Measurements from ENCODE around the gene KRT84.

The KRT84 gene

GRCh38 chr12:52363111-52363679 lies 22.3 kb downstream of the KRT84 start:
- no peaks in the 10 kb centered on the region for H3K4me1 ChIP-seq (ENCODE audit: control insufficient read depth, insufficient read depth, low read length)
- TF ChIP-seq ZNF843 (tag by site-specific recombination; IDR thresholded peaks at IDR 0.05) (no peak), GLIS2 (tag by site-specific recombination; IDR thresholded peaks at IDR 0.05) (no peak), AEBP2 (tag by site-specific recombination; IDR thresholded peaks at IDR 0.05; ENCODE audit: borderline replicate concordance) (no peak), ZNF426 (tag by site-specific recombination; IDR thresholded peaks at IDR 0.05) (no peak), ZNF274 (IDR thresholded peaks at IDR 0.05; ENCODE audit: low read length) (no peak), ZNF274 (tag by site-specific recombination; IDR thresholded peaks at IDR 0.05; ENCODE audit: borderline replicate concordance) (no peak), ZNF768 (tag by site-specific recombination; IDR thresholded peaks at IDR 0.05) (no peak), ZNF211 (tag by site-specific recombination; IDR thresholded peaks at IDR 0.05; ENCODE audit: low read depth) (no peak), ZFHX2 (tag by site-specific recombination; conservative IDR thresholded peaks at IDR 0.05) (no peak), IKZF3 (tag by site-specific recombination; IDR thresholded peaks at IDR 0.05) (no peak), ZNF391 (tag by site-specific recombination; IDR thresholded peaks at IDR 0.05; ENCODE audit: borderline replicate concordance, low read depth) (no peak), ZBTB44 (tag by site-specific recombination; IDR thresholded peaks at IDR 0.05) (no peak), ZNF23 (tag by site-specific recombination; IDR thresholded peaks at IDR 0.05; ENCODE audit: borderline replicate concordance) (no peak), ZNF24 (tag by site-specific recombination; IDR thresholded peaks at IDR 0.05) (no peak), ZBTB48 (tag by site-specific recombination; IDR thresholded peaks at IDR 0.05) (no peak), ZNF311 (tag by site-specific recombination; IDR thresholded peaks at IDR 0.05; ENCODE audit: borderline replicate concordance) (no peak), GLI4 (tag by site-specific recombination; IDR thresholded peaks at IDR 0.05) (no peak), ZNF530 (tag by site-specific recombination; IDR thresholded peaks at IDR 0.05; ENCODE audit: low read depth) (no peak), SP2 (tag by site-specific recombination; IDR thresholded peaks at IDR 0.05) (no peak)
- ChIA-PET CTCF (interaction anchor here (0.6 to 2.7 kb wide), 6 partner anchors 10 to 534 kb away, joined by 3 to 14 read pairs (median 4); no protein-coding TSS in a partner anchor), POLR2A (no interaction called here)
- H3K27ac ChIP-seq (ENCODE audit: extremely low read depth, low read depth, low read length), result no peak overlapping the region
- no peak overlapping the region for H3K4me3 ChIP-seq (ENCODE audit: low read depth, low read length)
- H3K36me3 ChIP-seq (ENCODE audit: control insufficient read depth in 2 of 2, insufficient read depth in 1 of 2, low read length in 2 of 2), result no peaks in the 10 kb centered on the region
- H3K9me3 ChIP-seq (ENCODE audit: control insufficient read depth, insufficient read depth, low read depth, low read length), result no peaks in the 10 kb centered on the region

- no peaks in the 10 kb centered on the region for H3K4me1 ChIP-seq (ENCODE audit: control insufficient read depth, insufficient read depth, low read length)
- no peak overlapping the region for H3K4me3 ChIP-seq (ENCODE audit: low read depth, low read length)
- ChIA-PET POLR2A (interaction anchor here (0.5 kb wide), 1 partner anchor 874 kb away, joined by 4 read pairs; no protein-coding TSS in a partner anchor), CTCF (interaction anchor here (0.6 to 4.1 kb wide), 24 partner anchors 10 to 522 kb away, joined by 3 to 37 read pairs (median 4); no protein-coding TSS in a partner anchor)
- H3K9me3 ChIP-seq (ENCODE audit: control insufficient read depth, insufficient read depth, low read depth, low read length), result no peaks in the 10 kb centered on the region
- no peaks in the 10 kb centered on the region for H3K36me3 ChIP-seq (ENCODE audit: control insufficient read depth in 2 of 2, insufficient read depth in 1 of 2, low read length in 2 of 2)
- no peak overlapping the region for H3K27ac ChIP-seq (ENCODE audit: extremely low read depth, low read depth, low read length)
- TF ChIP-seq HOXA7 (CRISPR knock-in tag; IDR thresholded peaks at IDR 0.05; ENCODE audit: borderline replicate concordance) (no peak), SCRT1 (tag by site-specific recombination; IDR thresholded peaks at IDR 0.05; ENCODE audit: borderline replicate concordance) (no peak), ZNF146 (tag by site-specific recombination; IDR thresholded peaks at IDR 0.05) (no peak), ZNF596 (tag by site-specific recombination; IDR thresholded peaks at IDR 0.05) (no peak), ZNF621 (tag by site-specific recombination; IDR thresholded peaks at IDR 0.05) (no peak), ZNF19 (tag by site-specific recombination; IDR thresholded peaks at IDR 0.05; ENCODE audit: low read depth) (no peak), ZNF830 (tag by site-specific recombination; IDR thresholded peaks at IDR 0.05; ENCODE audit: low read depth) (no peak)
These were observed 23.2 kb downstream of the KRT84 start for GRCh38 chr12:52362118-52362726.

Data from HEK293 (cell line).